Karpas-422 (cell line): ENCODE results near the gene GPR63. TPM values are rescaled to one million over a fixed set of nuclear protein-coding genes. Genes with fewer than 3 reads are reported as not detected.

Experiments used
- DNase-seq: peaks from one replicate; pipeline ENCODE4 v3.0.0-alpha.2; 2015
- H2AFZ ChIP-seq: fragments of 200-600 bp; sonication (generic); 2 replicates; pipeline ENCODE4 v1.6.1; 2014; ENCODE audit warnings: antibody characterized with exemption, low read length, mixed read lengths
- H3K27ac ChIP-seq: fragments of 200-600 bp; sonication (generic); 2 replicates; pipeline ENCODE4 v1.5.1; 2014; ENCODE audit warnings: mild to moderate bottlenecking, low read length, moderate library complexity
- H3K27me3 ChIP-seq: fragments of 200-600 bp; sonication (generic); 2 replicates; pipeline ENCODE4 v1.6.1; 2014; ENCODE audit warnings: low read length, mixed read lengths
- H3K36me3 ChIP-seq: fragments of 200-600 bp; sonication (generic); 2 replicates; pipeline ENCODE4 v1.6.1; 2014; ENCODE audit warnings: low read length, mixed read lengths; ENCODE audit not compliant: insufficient read depth
- H3K4me1 ChIP-seq: fragments of 200-600 bp; sonication (generic); 2 replicates; pipeline ENCODE4 v1.6.1; 2014; ENCODE audit warnings: mild to moderate bottlenecking, low read length, mixed read lengths
- H3K4me2 ChIP-seq: fragments of 200-600 bp; sonication (generic); 2 replicates; pipeline ENCODE4 v1.6.1; 2014; ENCODE audit warnings: low read length, low read depth, mild to moderate bottlenecking; ENCODE audit not compliant: poor library complexity, severe bottlenecking
- H3K4me3 ChIP-seq: fragments of 200-600 bp; sonication (generic); 2 replicates; pipeline ENCODE4 v1.5.1; 2014; ENCODE audit warnings: mild to moderate bottlenecking, antibody characterized with exemption, low read length, mixed read lengths
- H3K79me2 ChIP-seq: fragments of 200-600 bp; sonication (generic); 2 replicates; pipeline ENCODE4 v1.6.1; 2014; ENCODE audit warnings: mild to moderate bottlenecking, low read length, mixed read lengths
- H3K9ac ChIP-seq: fragments of 200-600 bp; sonication (generic); 2 replicates; pipeline ENCODE4 v1.6.0; 2014; ENCODE audit warnings: low read length
- H3K9me2 ChIP-seq: fragments of 200-600 bp; sonication (generic), shearing (Covaris generic); replicated peaks from 2 replicates; pipeline ENCODE4 v1.6.0; 2014; ENCODE audit warnings: mild to moderate bottlenecking, low read length, moderate library complexity; ENCODE audit not compliant: insufficient read depth
- H3K9me3 ChIP-seq: fragments of 300-700, 200-600 bp; sonication (generic); 2 replicates; pipeline ENCODE4 v1.6.1; 2014; ENCODE audit warnings: low read length, mixed read lengths
- H4K20me1 ChIP-seq: fragments of 200-600 bp; sonication (generic); 2 replicates; pipeline ENCODE4 v1.6.1; 2014; ENCODE audit warnings: mild to moderate bottlenecking, antibody characterized with exemption, low read length, low read depth; ENCODE audit not compliant: insufficient read depth
- total RNA-seq: library from RNA; depleted of rRNA; stranded (reverse); fragments of >200 nt; shearing (Covaris generic); gene quantifications from 2 replicates; pipeline ENCODE4 v1.2.3, GENCODE V29; 2014; ENCODE audit warnings: low replicate concordance

GPR63 gene
- total RNA-seq, 1 experiment from 2014 or later = not detected

- Histone ChIP-seq H3K79me2 (no peaks in the 10 kb centered on the region), H3K4me1 (no peaks in the 10 kb centered on the region), H3K9ac (no peak overlapping the region), H3K9me2 (no peaks in the 10 kb centered on the region), H3K4me2 (no peak overlapping the region), H3K27me3 (no peaks in the 10 kb centered on the region), H3K36me3 (no peaks in the 10 kb centered on the region), H2AFZ (no peak overlapping the region), H3K4me3 (no peak overlapping the region), H3K9me3 (no peaks in the 10 kb centered on the region), H4K20me1 (no peaks in the 10 kb centered on the region), H3K27ac (no peak overlapping the region)
- DNase-seq = no peak
Observed at GRCh38 chr6:96812077-96812703, 25.1 kb downstream of the GPR63 start.

- Histone ChIP-seq H2AFZ (no peak overlapping the region), H3K9me2 (no peaks in the 10 kb centered on the region), H3K9me3 (no peaks in the 10 kb centered on the region), H3K4me2 (no peak overlapping the region), H3K4me1 (no peaks in the 10 kb centered on the region), H3K27me3 (no peaks in the 10 kb centered on the region), H3K27ac (no peak overlapping the region), H3K9ac (no peak overlapping the region), H3K36me3 (no peaks in the 10 kb centered on the region), H3K4me3 (no peak overlapping the region), H4K20me1 (no peaks in the 10 kb centered on the region), H3K79me2 (no peaks in the 10 kb centered on the region)
- DNase-seq = no peak
Observed at GRCh38 chr6:96811670-96812069, 25.6 kb downstream of the GPR63 start.

GRCh38 chr6:96811136-96811535, 26.1 kb downstream of the GPR63 start:
- no peaks in the 10 kb centered on the region for H3K9me2 ChIP-seq
- H3K27me3 ChIP-seq = no peaks in the 10 kb centered on the region
- H4K20me1 ChIP-seq = no peaks in the 10 kb centered on the region
- H3K9me3 ChIP-seq = no peaks in the 10 kb centered on the region
- H3K4me2 ChIP-seq = no peak overlapping the region
- no peaks in the 10 kb centered on the region for H3K4me1 ChIP-seq
- no peaks in the 10 kb centered on the region for H3K79me2 ChIP-seq
- no peak overlapping the region for H2AFZ ChIP-seq
- no peak overlapping the region for H3K4me3 ChIP-seq
- no peak overlapping the region for H3K27ac ChIP-seq
- no peak for DNase-seq
- no peaks in the 10 kb centered on the region for H3K36me3 ChIP-seq
- H3K9ac ChIP-seq = no peak overlapping the region

- Histone ChIP-seq H3K9ac (no peak overlapping the region), H3K4me1 (no peaks in the 10 kb centered on the region), H4K20me1 (no peaks in the 10 kb centered on the region), H3K4me2 (no peak overlapping the region), H3K9me3 (no peaks in the 10 kb centered on the region), H3K36me3 (no peaks in the 10 kb centered on the region), H3K9me2 (no peaks in the 10 kb centered on the region), H3K4me3 (no peak overlapping the region), H3K27ac (no peak overlapping the region), H3K79me2 (no peaks in the 10 kb centered on the region), H3K27me3 (no peaks in the 10 kb centered on the region), H2AFZ (no peak overlapping the region)
- DNase-seq = no peak
Observed at GRCh38 chr6:96809119-96809518, 28.2 kb downstream of the GPR63 start.

GRCh38 chr6:96803106-96803481, 34.2 kb downstream of the GPR63 start:
- no peak for DNase-seq
- H3K4me2 ChIP-seq = no peak overlapping the region

GRCh38 chr6:96795481-96795880, 41.8 kb downstream of the GPR63 start:
- Histone ChIP-seq H2AFZ (no peak overlapping the region), H3K27me3 (no peaks in the 10 kb centered on the region), H3K9me2 (no peaks in the 10 kb centered on the region), H3K9ac (no peak overlapping the region), H4K20me1 (no peaks in the 10 kb centered on the region), H3K79me2 (no peaks in the 10 kb centered on the region), H3K9me3 (no peaks in the 10 kb centered on the region), H3K36me3 (no peaks in the 10 kb centered on the region), H3K4me3 (no peak overlapping the region), H3K4me1 (no peaks in the 10 kb centered on the region), H3K4me2 (no peak overlapping the region), H3K27ac (no peak overlapping the region)
- DNase-seq = no peak

More at GRCh38 chr6:96803106-96803481, 34.2 kb downstream of the GPR63 start:
- no peaks in the 10 kb centered on the region for H3K36me3 ChIP-seq
- no peak overlapping the region for H3K9ac ChIP-seq
- H3K9me2 ChIP-seq = no peaks in the 10 kb centered on the region
- H3K79me2 ChIP-seq = no peaks in the 10 kb centered on the region
- no peaks in the 10 kb centered on the region for H3K9me3 ChIP-seq
- no peak overlapping the region for H3K27ac ChIP-seq
- H3K4me1 ChIP-seq = no peaks in the 10 kb centered on the region
- no peak overlapping the region for H2AFZ ChIP-seq
- no peak overlapping the region for H3K4me3 ChIP-seq
- no peaks in the 10 kb centered on the region for H4K20me1 ChIP-seq
- no peaks in the 10 kb centered on the region for H3K27me3 ChIP-seq

- H4K20me1 ChIP-seq = no peaks in the 10 kb centered on the region
- DNase-seq = no peak
- H3K4me3 ChIP-seq = no peak overlapping the region
- no peak overlapping the region for H3K27ac ChIP-seq
- H3K9me2 ChIP-seq = no peaks in the 10 kb centered on the region
- no peaks in the 10 kb centered on the region for H3K27me3 ChIP-seq
- no peaks in the 10 kb centered on the region for H3K36me3 ChIP-seq
- no peak overlapping the region for H2AFZ ChIP-seq
- H3K9ac ChIP-seq = no peak overlapping the region
- H3K4me1 ChIP-seq = no peaks in the 10 kb centered on the region
- H3K4me2 ChIP-seq = no peak overlapping the region
- H3K9me3 ChIP-seq = no peaks in the 10 kb centered on the region
- H3K79me2 ChIP-seq = no peaks in the 10 kb centered on the region
Observed at GRCh38 chr6:96794980-96795379, 42.3 kb downstream of the GPR63 start.

- Histone ChIP-seq H4K20me1 (no peaks in the 10 kb centered on the region), H3K36me3 (no peaks in the 10 kb centered on the region), H3K27me3 (no peaks in the 10 kb centered on the region), H2AFZ (no peak overlapping the region), H3K9me3 (no peaks in the 10 kb centered on the region), H3K79me2 (no peaks in the 10 kb centered on the region), H3K9ac (no peak overlapping the region), H3K9me2 (no peaks in the 10 kb centered on the region), H3K4me3 (no peak overlapping the region), H3K4me1 (no peaks in the 10 kb centered on the region), H3K4me2 (no peak overlapping the region), H3K27ac (no peak overlapping the region)
- DNase-seq = no peak
Observed at GRCh38 chr6:96792561-96793190, 44.6 kb downstream of the GPR63 start.
